ENCODE measurements around the gene RALGPS1.
"Not testable (repeated sequence)": the region's sequence is repeated elsewhere in the genome, so short reads cannot be mapped to it uniquely, and the experiment has no call there.

RALGPS1 gene

GRCh38 chr9:126986506-126986951 lies 71.9 kb downstream of the RALGPS1 start:
- no peak for DNase-seq

- no peak for DNase-seq
These were observed 74.3 kb downstream of the RALGPS1 start for GRCh38 chr9:126988857-126989256.

DNA sequence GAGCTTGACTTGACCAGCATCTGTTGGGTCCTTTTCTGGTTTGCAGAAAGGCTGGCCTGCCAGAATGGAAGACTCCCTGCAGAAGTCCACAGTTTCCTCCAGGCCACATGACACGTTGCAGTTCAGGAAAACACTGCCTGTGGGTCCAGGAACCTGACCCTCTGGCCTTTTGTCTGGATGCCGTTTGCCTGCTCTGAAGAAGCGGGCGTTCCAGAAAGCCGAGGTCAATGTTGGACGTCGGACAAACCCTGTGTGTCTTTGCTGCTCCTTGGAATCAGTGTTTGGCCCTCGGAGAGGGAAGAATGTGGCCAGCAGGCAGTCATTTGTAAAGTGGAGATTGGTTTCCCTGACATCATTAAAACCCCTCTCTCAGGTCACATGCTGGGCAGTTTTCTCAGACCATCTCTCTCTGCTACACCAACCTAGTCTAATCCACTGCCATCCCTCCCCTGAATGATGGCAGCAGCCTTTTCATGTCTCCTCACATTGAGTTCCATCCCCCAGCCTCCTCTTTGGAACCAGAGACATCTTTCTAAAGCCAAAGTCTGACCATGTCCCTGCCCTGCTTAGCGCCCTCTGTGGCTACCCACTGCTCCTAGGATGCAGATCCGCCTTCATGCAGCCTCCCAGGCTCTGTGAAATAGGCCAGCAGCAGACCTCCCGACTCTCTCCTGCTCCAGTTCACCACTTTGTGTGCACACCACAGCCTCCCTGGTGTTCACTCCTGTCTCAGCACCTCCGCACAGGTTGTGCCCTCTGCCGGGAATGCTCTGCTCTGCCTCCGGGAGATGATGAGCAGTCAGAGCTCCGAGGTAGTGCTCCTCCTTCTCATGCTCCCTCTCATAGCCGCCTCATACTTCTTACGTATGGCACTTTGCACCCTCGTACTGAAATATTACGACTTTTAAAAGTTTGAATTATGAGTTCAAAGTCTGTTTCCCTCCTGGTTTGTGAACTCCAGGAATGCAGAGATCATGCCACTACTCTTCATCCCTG lies 75.6 kb downstream of the RALGPS1 start:
- peak in 28 of 58 donors; percentile 9 to 73 (median 33) for DNase-seq

DNA sequence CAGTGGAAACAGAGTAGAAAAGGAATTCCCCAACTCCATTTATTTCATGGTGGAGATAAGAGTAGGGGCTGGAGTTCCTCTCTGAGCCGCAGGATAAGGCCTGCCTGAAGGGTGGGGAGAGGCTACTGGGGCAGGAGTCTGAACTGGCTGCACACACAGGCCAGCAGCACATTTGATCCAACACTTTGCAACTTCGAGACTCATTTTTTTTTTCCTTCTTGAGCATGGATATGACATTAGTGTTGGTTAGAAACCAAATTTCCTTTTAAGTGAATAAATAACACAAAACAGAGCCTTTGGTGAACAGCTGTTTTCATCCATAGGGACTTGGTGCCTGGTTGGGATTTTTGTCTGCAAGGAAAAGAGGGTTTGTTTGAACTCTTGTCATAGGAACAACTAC lies 76.6 kb downstream of the RALGPS1 start:
- DNase-seq = no peak

- DNase-seq = no peak
These were observed 77.8 kb downstream of the RALGPS1 start for GRCh38 chr9:126992427-126992826.

GRCh38 chr9:126999315-127000068 lies 84.9 kb downstream of the RALGPS1 start:
- no peak for DNase-seq

- DNase-seq = peak in 5 of 58 donors; percentile 3 to 22 (median 16)
These were observed 90.6 kb downstream of the RALGPS1 start for GRCh38 chr9:127004946-127005769.

DNA sequence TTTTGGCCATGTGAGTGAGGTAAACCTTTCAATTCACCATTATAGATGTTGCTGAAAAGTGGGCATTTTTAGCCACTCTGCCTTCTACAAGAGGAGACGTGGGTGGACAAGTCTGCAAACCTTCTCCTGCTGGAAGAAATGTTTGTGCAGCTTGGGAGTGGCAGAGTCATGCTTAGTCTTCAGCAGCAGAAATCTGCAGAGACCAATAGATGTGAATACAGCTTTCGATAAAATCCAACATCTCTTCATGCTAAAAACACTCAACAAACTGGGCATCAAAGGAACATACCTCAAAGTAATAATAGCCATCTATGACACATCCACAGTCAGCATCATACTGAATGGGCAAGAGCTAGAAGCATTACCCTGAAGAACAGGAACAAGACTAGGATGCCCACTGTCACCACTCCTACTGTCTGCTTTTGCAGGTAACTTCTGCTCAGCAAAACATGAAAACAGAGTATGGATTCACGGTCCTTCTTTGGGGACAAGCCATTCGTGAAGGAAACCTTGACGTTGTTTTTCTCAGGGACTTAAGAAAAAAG lies 91.3 kb downstream of the RALGPS1 start:
- DNase-seq = peak in 10 of 58 donors; percentile 4 to 61 (median 20)

GRCh38 chr9:127007638-127008037 lies 93.1 kb downstream of the RALGPS1 start:
- no peak for DNase-seq

GRCh38 chr9:127008076-127008475 lies 93.5 kb downstream of the RALGPS1 start:
- no peak for DNase-seq

DNA sequence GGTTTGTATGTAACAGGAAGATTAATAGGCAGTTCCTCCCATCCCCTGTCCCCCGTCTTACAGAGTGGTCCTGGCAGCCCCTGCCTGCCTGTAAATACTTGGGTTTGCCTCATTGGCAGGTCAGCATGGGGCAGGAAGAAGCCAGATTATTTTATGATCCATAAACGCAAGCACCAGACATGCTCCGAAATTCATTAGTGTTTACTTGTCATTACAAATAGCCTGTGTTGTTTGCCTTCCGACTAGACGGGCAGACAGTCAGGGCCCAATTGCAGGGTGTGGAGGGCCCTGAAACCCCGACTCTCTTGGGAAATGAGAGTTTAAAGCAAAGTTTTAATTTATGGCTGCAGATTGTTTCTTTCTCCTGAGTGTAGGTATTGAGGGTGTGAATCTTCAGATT lies 97.2 kb downstream of the RALGPS1 start:
- DNase-seq = no peak

DNA sequence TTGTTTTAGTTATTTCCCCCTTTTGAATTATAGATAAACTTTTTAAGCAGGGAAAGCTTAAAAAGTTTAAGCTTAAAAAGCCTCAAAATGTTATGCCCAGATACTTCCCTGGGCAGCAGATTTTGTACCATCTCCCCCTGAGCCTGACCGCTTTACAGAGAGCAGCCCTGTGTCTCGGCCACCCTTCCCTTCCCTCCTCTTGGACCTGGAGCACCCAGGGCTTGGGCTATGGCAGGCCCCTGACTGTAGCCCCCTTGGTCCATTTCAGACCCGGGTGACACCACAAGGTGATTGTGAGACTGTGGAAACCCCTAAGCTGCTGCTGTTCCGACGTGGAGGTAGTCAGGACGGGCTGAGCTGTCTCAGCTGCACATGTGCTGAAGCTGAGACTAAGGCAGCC lies 97.7 kb downstream of the RALGPS1 start:
- no peak for DNase-seq

DNA sequence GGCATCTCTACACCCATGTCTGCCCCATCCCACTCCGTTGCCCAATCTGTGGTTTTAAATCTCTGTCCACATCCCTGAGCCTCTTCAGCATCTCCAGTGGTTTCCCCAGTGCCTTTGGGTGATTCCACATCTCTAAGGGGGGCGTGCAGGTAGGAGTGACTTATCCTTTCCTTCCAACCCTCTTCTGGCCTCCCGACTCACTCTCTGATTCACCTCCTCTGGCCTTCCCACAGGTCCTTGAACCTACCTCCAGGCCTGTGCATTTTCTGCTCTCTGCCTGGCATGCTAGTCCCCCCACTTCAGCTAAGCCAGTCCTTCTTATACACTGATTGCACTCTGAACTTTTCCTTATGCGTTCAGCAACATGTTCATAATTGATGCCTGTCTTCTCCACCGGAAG lies 99.0 kb downstream of the RALGPS1 start:
- DNase-seq = no peak

- DNase-seq = no peak
These were observed 99.8 kb downstream of the RALGPS1 start for GRCh38 chr9:127014216-127014909.

- DNase-seq = no peak
These were observed 100.4 kb downstream of the RALGPS1 start for GRCh38 chr9:127014910-127015540.

- DNase-seq = no peak
These were observed 101.4 kb downstream of the RALGPS1 start for GRCh38 chr9:127015921-127016512.

DNA sequence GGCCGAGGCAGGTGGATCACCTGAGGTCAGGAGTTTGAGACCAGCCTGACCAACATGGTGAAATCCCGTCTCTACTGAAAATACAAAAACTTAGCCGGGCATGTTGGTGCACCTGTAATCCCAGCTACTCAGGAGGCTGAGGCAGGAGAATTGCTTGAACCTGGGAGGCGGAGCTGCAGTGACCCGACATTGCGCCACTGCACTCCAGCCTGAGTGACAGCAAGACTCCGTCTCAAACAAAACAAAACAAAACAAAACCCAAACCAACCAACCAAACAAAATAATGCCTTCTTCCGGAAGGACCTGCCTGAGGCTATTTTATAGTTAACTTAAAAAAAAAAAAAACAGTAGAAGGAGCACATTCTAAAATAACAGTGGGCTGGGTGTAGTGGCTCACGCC lies 103.4 kb downstream of the RALGPS1 start:
- DNase-seq = not testable (repeated sequence)

DNA sequence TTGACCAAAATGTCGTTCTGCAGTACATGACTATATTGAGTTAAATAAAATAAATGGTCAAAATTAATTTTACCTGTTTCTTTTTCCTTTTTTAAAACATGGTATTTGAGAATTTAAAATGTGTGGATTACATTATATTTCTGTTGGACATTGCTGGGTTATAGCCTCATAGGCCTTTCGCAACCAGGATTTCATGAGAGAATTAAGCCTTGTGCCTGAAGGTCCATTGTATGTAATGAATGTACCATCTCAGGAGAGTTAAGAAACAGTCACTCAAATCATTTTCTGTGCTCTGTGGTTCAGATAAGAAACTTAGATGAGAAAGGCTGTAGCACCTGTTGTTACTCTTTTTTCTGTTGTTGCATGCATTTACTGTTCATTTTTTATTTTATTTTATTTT lies 104.4 kb downstream of the RALGPS1 start:
- DNase-seq = no peak

- DNase-seq = no peak
These were observed 105.6 kb downstream of the RALGPS1 start for GRCh38 chr9:127020036-127020801.
